Measurements from ENCODE around the gene PAX2. TPM values are rescaled to one million over a fixed set of nuclear protein-coding genes. Genes with fewer than 3 reads are reported as not detected.
A peak's percentile ranks its signal among the peaks of the same experiment; 100 is the strongest.

Gene PAX2
- total RNA-seq, 1 donor from 2014 or later = not detected

- no peak for DNase-seq (ENCODE audit: low spot score in 2 of 2)
- intact Hi-C loops (cut with DNase I) = no loop called here
- Histone ChIP-seq H3K27me3 (no peaks in the 10 kb centered on the region), H3K27ac (no peak overlapping the region), H3K4me1 (no peaks in the 10 kb centered on the region), H3K36me3 (no peaks in the 10 kb centered on the region), H3K9me3 (no peaks in the 10 kb centered on the region), H3K4me3 (no peak overlapping the region)
- TF ChIP-seq CTCF (IDR thresholded peaks at IDR 0.05) = no peak
Measured at GRCh38 chr10:100874702-100875483, 129.5 kb downstream of the PAX2 start.

- Histone ChIP-seq H3K36me3 (no peaks in the 10 kb centered on the region), H3K4me3 (no peak overlapping the region), H3K9me3 (no peaks in the 10 kb centered on the region), H3K4me1 (no peaks in the 10 kb centered on the region), H3K27me3 (no peaks in the 10 kb centered on the region), H3K27ac (no peak overlapping the region)
- no peak for DNase-seq (ENCODE audit: low spot score in 2 of 2)
- intact Hi-C loops (cut with DNase I) = no loop called here
- TF ChIP-seq CTCF (IDR thresholded peaks at IDR 0.05) = no peak
Measured at GRCh38 chr10:100875484-100876166, 130.2 kb downstream of the PAX2 start.

- no peak for DNase-seq (ENCODE audit: low spot score in 2 of 2)
- no peaks in the 10 kb centered on the region for H3K4me1 ChIP-seq
- no peak for TF ChIP-seq CTCF (IDR thresholded peaks at IDR 0.05)
- H3K27ac ChIP-seq = no peak overlapping the region
- H3K27me3 ChIP-seq = no peaks in the 10 kb centered on the region
- intact Hi-C loops (cut with DNase I) = no loop called here
- no peaks in the 10 kb centered on the region for H3K36me3 ChIP-seq
- no peaks in the 10 kb centered on the region for H3K9me3 ChIP-seq
- H3K4me3 ChIP-seq = no peak overlapping the region
Measured at GRCh38 chr10:100876585-100877460, 131.4 kb downstream of the PAX2 start.

DNA sequence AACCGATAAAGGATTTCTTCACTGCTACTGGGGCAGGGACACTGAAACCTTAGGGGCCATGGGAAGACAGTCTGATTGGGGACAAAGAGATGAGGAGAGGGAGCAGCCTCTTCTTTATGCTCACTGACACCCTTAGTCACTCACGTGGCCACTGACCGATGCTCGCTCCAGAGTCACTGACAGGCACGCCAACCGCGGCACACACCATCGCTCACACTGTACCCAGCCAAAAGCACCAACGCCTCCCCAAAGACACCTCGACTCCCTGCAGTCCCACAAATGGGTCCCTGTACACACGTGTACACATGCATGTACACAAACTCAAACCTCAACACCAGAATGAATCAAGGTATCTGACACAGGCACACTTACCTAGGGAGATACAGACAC is 132.1 kb downstream of the PAX2 start:
- no peak for DNase-seq (ENCODE audit: low spot score in 2 of 2)
- no peak for TF ChIP-seq CTCF (IDR thresholded peaks at IDR 0.05)
- intact Hi-C loops (cut with DNase I) = no loop called here

GRCh38 chr10:100878291-100878910 is 133.0 kb downstream of the PAX2 start:
- intact Hi-C loops (cut with DNase I) = no loop called here
- no peak overlapping the region for H3K4me3 ChIP-seq
- no peaks in the 10 kb centered on the region for H3K9me3 ChIP-seq
- no peaks in the 10 kb centered on the region for H3K36me3 ChIP-seq
- no peaks in the 10 kb centered on the region for H3K27me3 ChIP-seq
- H3K4me1 ChIP-seq = peaks cover 0 to 3% of the 10 kb centered on the region in 2 donors
- H3K27ac ChIP-seq = no peak overlapping the region
- peak in 1 of 3 experiments; percentile 31 for TF ChIP-seq CTCF (IDR thresholded peaks at IDR 0.05)
- no peak for DNase-seq (ENCODE audit: low spot score in 2 of 2)

More for the DNA sequence above, 132.1 kb downstream of the PAX2 start:
- no peaks in the 10 kb centered on the region for H3K36me3 ChIP-seq
- H3K4me1 ChIP-seq = peaks cover 0 to under 1% of the 10 kb centered on the region in 2 donors
- H3K27ac ChIP-seq = no peak overlapping the region
- no peaks in the 10 kb centered on the region for H3K27me3 ChIP-seq
- H3K9me3 ChIP-seq = no peaks in the 10 kb centered on the region
- H3K4me3 ChIP-seq = no peak overlapping the region
